ENCODE results near the gene TAPT1.

The TAPT1 gene

DNA sequence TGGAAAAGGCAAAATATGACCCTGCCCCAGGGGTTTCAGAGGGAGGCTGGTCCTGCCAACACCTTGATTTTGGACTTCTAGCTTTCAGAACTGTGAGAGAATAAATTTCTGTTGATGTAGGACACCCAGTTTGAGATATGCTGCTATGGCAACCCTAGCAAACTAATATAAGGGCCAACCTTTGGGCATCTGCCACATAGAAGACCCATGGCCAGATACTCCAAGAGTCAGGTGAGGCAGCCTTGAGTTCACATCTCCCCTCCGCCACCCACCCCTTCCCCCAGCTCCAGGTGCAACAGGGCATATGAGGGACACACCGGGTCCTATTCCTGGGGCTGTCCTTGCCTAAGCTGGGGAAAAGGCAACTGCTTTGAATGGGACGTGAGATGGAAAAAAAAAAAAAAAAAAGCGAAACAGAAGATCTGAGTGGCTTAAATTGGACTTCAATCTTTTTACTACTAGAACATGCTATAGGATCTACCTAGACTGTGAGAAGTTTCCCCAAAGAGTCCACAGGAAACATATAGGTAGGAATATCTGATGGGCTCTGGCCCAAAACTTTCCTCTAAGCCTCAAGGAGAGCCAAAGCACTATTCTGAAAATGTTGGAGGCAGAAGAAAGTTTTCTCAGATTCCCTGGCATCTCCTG lies 85.9 kb downstream of the TAPT1 start:
- TF ChIP-seq, protein P1, sequence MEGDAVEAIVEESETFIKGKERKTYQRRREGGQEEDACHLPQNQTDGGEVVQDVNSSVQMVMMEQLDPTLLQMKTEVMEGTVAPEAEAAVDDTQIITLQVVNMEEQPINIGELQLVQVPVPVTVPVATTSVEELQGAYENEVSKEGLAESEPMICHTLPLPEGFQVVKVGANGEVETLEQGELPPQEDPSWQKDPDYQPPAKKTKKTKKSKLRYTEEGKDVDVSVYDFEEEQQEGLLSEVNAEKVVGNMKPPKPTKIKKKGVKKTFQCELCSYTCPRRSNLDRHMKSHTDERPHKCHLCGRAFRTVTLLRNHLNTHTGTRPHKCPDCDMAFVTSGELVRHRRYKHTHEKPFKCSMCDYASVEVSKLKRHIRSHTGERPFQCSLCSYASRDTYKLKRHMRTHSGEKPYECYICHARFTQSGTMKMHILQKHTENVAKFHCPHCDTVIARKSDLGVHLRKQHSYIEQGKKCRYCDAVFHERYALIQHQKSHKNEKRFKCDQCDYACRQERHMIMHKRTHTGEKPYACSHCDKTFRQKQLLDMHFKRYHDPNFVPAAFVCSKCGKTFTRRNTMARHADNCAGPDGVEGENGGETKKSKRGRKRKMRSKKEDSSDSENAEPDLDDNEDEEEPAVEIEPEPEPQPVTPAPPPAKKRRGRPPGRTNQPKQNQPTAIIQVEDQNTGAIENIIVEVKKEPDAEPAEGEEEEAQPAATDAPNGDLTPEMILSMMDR (IDR thresholded peaks at IDR 0.05; ENCODE audit: low read depth, low read length, missing control alignments), result no peak
- in situ Hi-C loops (cut with HindIII; ENCODE audit: low pct_ligation_motif_present, low sequenced_read_pairs), result no loop called here

DNA sequence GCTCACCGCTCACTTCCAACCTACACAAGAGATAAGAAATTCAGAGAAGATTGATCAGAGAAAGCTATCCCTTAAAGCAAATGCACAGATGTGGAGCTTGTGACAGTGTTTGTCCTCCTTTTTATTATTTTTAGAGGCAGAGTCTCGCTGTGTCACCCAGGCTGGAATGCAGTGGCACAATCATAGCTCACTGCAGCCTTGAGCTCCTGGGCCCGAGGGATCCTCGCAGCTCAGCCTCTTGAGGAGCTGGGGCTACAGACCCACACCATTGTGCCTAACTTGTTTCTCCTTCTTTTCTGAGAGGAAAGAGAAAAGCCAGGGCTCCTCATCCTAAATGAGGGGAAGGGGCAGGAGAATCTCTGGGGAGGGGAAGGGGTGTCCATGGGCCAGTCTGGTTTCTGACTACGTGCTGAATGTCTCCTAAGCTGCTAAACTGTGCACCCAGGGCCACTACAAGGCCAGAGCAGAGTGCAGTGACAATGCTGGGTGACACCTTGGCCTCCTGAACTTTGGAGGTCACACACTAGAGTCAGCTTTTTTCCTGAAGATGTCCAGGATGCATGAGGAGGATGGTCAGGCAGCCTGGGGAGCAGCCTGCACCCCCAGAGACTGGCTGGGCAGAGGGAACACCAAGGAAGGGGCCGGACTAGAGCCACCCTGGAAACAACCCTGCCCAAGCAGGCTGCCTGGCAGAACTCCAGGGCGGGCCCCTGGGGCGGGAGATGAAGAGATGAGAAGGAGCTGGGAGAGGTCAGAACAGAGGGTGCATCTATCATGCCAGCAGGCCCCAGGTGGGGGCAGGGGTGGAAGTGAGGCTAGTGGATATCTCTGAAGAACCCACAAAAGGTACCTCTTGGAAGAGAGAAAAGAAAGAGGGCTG lies 87.0 kb downstream of the TAPT1 start:
- no peaks in the 10 kb centered on the region for H3K36me3 ChIP-seq (replicated peaks)
- no peak for DNase-seq
- no peak overlapping the region for H3K4me3 ChIP-seq (ENCODE audit: low read depth, low read length)
- in situ Hi-C loops (cut with HindIII; ENCODE audit: low pct_ligation_motif_present, low sequenced_read_pairs), result no loop called here
- no peak overlapping the region for H3K27ac ChIP-seq
- TF ChIP-seq, protein P1 (IDR thresholded peaks at IDR 0.05; ENCODE audit: low read depth, low read length, missing control alignments), result no peak
- peaks cover 2% of the 10 kb centered on the region for H3K27me3 ChIP-seq (replicated peaks)

More for the DNA sequence above, 85.9 kb downstream of the TAPT1 start:
- Histone ChIP-seq H3K27me3 (replicated peaks) (peaks cover 2% of the 10 kb centered on the region), H3K4me3 (ENCODE audit: low read depth, low read length) (no peak overlapping the region), H3K36me3 (replicated peaks) (no peaks in the 10 kb centered on the region), H3K27ac (no peak overlapping the region)
- no peak for DNase-seq

DNA sequence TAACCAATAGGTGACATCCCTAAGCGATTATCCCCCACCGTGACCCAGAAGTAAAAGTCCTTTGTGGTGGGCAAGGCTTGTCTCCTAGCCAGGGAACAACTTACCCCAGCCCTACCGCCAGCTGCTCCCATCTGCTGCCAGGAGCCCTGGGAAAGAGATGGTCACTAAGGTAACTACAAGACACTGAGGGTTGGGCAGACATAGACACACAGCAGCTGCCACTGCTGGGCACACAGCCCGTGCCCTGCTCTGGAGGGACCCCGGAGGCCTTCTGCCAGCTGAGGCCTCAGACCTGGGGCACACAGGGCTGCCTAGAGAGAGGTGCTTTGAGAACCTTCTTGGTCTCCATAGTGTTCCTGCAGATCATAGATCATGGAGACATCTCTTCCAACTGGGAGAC lies 89.4 kb downstream of the TAPT1 start:
- no peak for DNase-seq
- TF ChIP-seq, protein P1 (IDR thresholded peaks at IDR 0.05; ENCODE audit: low read depth, low read length, missing control alignments), result no peak
- Histone ChIP-seq H3K27ac (no peak overlapping the region), H3K27me3 (replicated peaks) (peaks cover 2% of the 10 kb centered on the region), H3K36me3 (replicated peaks) (no peaks in the 10 kb centered on the region), H3K4me3 (ENCODE audit: low read depth, low read length) (no peak overlapping the region)
- in situ Hi-C loops (cut with HindIII; ENCODE audit: low pct_ligation_motif_present, low sequenced_read_pairs), result no loop called here

DNA sequence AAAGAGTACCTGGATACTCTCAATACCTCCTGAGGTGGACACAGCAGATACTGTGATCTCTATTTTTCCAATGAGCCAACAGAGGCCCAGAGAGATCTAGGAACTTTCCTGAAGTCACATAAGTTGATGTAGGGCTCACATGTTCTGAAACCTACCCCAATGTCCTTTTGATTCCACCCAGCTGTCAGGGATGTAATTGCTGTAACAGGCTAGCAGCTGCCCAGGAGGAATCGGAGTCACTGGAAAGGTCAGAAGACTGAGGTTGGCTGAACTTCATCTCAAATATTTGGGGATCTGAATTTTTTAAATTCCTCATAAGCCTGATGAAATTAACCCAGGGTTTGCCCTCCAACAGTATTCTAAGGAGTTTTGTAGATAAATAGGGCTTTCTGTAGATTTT lies 90.0 kb downstream of the TAPT1 start:
- H3K36me3 ChIP-seq (replicated peaks), result no peaks in the 10 kb centered on the region
- H3K27ac ChIP-seq, result no peak overlapping the region
- in situ Hi-C loops (cut with HindIII; ENCODE audit: low pct_ligation_motif_present, low sequenced_read_pairs), result no loop called here

DNA sequence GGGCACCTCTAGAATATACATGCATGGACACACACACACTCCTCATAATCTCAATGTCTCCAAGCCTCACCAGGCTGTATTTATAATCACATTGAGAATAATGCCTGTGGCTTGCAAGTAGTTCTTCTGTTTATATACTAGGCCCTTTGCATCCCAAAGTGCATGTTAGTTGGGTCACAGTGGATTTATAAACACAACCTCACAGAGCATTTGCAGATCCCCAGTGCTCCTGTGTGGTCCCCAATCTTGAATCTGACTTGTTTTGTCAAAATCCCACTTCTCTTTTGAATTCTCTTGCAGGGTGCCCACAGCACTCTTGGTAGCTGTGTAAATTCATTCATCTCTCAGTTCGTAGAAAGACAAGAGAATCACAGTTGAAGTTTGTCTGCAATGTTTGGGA lies 92.9 kb downstream of the TAPT1 start:
- TF ChIP-seq, protein P1 (IDR thresholded peaks at IDR 0.05; ENCODE audit: low read depth, low read length, missing control alignments), result no peak
- H3K27ac ChIP-seq, result no peak overlapping the region
- peaks cover 2% of the 10 kb centered on the region for H3K27me3 ChIP-seq (replicated peaks)
- in situ Hi-C loops (cut with HindIII; ENCODE audit: low pct_ligation_motif_present, low sequenced_read_pairs), result no loop called here
- H3K4me3 ChIP-seq (ENCODE audit: low read depth, low read length), result no peak overlapping the region
- H3K36me3 ChIP-seq (replicated peaks), result no peaks in the 10 kb centered on the region
- no peak for DNase-seq

More for the DNA sequence above, 90.0 kb downstream of the TAPT1 start:
- Histone ChIP-seq H3K4me3 (ENCODE audit: low read depth, low read length) (no peak overlapping the region), H3K27me3 (replicated peaks) (peaks cover 2% of the 10 kb centered on the region)
- TF ChIP-seq, protein P1 (IDR thresholded peaks at IDR 0.05; ENCODE audit: low read depth, low read length, missing control alignments), result no peak
- DNase-seq, result no peak
